ENCODE measurements around the gene TMEM178B.
"Not testable (repeated sequence)": the region's sequence is repeated elsewhere in the genome, so short reads cannot be mapped to it uniquely, and the experiment has no call there.

The TMEM178B gene

DNA sequence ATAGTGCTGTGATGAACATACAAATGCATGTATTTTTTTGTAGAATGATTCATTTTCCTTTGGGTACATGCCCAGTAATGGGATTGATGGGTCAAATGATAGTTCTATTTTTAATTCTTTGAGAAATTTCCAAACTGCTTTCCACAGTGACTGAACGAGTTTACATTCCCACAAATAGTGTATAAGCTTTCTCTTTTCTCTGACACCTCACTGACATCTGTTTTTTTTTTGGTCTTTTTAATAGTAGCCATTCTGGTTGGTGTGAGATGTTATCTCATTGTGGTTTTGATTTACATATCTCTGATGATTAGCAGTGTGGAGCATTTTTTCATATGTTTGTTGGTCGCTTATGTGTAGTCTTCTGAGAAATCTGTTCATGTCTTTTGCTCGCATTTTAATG lies 282.3 kb downstream of the TMEM178B start:
- DNase-seq (ENCODE audit: low read depth): no peak

GRCh38 chr7:141358386-141358785 lies 284.5 kb downstream of the TMEM178B start:
- DNase-seq (ENCODE audit: low read depth): no peak

DNA sequence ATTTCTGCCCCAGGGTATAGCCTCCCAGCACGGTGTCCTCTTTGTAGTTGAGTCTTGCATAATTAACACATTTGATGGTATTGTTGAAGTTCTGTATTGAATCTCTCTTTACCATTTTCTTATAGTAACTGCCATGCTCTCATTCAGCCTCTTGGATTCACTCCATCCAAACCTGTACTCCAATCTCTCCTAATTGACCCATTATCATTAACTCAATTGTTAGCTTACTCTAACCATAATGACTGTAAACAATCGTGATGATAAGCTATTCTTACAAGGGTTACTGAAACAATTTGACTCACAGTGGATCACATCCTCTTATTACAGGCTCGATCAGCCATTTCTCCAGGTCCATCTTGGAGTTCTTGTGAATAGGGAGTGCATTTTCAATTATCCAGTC lies 285.4 kb downstream of the TMEM178B start:
- DNase-seq (ENCODE audit: low read depth): no peak

DNA sequence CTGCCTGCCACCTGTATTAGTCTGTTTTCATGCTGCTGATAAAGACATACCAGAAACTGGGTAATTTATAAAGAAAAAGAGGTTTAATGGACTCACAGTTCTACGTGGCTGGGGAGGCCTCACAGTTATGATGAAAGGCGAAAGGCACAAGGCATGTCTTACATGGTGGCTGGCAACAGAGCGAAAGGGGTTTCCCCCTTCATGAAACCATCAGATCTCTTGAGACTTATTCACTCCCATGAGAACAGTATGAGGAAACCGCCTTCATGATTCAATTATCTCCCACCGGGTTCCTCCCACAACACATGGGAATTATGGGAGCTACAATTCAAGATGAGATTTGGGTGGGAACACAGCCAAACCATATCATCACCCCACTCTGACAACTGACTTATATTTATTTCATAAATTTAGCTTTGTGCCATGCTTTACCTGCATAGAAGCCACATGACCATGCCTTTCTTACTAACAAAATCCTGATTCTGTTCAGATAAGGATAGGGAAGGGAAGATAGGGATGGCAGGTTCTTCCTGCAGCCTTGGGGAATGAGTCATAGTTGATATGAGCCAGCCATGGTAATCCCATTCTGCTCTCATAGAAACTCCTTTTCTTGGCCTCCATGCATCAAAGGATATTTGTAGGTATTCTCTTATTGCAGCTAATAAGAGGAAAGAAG lies 286.0 kb downstream of the TMEM178B start:
- no peak for DNase-seq (ENCODE audit: low read depth)

DNA sequence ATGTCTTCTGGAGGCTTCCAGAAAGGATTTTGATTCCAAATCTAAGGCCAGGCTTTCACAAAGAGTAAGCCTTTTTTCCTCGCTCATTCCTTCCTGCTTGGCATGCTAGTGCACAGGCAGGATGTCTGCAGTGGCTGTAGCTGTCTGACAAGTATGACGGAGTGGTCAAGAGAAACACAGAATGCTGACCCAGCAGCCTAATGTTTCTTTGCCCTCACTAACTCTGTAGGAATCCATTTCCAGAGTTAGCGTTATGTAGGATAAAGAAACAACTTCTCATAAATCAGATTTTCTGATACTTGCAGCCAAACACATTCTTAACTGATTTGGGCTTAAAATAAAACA lies 286.5 kb downstream of the TMEM178B start:
- no peak for DNase-seq (ENCODE audit: low read depth)

- DNase-seq (ENCODE audit: low read depth): no peak
Observed at GRCh38 chr7:141360803-141361202, 286.9 kb downstream of the TMEM178B start.

DNA sequence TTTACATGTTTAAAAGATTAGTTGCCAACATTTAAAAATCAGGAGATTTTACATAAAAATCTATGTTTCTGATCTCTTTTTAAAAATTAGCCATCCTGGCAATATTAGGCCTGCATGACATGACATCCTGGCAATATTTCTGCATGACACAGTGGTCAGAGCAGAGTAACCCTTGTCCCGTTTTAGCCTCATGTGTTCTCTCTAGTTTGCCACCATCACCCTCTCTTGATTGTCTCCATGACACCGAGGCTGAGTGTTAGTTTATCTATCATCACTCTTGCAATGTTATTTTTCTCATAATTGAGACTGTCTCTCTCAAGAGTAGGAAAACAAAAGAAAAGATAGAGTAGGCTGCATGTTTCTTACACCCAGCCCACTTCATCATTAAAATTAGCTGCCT lies 287.6 kb downstream of the TMEM178B start:
- DNase-seq (ENCODE audit: low read depth): no peak

- no peak for DNase-seq (ENCODE audit: low read depth)
Observed at GRCh38 chr7:141361960-141362359, 288.1 kb downstream of the TMEM178B start.

DNA sequence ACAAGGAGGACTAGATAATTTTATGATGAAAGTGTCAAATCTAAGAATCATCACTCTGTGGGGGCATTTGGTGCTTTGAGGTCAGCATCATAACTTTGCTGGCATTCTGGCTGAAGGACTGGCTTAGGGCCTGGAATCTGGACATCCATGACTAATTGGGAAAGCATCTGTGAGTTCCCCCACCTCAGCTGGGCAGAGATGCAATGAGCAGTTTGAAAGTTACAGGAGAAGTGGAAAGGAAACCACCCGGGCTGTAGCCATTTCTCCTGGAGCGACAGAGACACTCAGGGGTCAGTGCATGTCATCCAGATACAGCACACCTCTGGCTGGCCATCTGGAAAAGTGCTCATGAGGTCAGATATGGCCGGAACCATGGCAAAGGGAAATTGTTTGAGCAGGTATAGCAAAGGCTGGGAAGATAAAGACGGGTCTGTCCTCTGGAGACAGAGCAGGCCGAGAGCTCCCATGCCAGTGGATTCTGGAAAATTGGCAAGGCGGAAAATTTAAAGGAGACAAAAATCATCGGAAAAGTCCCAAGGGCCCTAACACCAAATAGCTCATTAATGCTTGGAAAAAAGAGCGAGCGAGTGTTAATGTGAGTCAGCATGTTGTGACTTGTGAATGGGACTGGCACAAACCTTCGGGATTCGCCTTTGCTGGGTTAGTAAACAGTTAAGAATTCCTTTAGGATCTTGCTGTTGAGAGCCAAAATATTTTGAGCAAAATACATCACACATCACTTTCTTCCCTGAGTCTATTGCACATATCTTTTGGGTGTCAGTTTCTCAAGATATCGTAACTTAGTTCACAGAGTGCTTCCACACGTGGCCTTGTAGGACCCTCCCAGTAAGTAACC lies 288.9 kb downstream of the TMEM178B start:
- DNase-seq (ENCODE audit: low read depth): peak; percentile 81

DNA sequence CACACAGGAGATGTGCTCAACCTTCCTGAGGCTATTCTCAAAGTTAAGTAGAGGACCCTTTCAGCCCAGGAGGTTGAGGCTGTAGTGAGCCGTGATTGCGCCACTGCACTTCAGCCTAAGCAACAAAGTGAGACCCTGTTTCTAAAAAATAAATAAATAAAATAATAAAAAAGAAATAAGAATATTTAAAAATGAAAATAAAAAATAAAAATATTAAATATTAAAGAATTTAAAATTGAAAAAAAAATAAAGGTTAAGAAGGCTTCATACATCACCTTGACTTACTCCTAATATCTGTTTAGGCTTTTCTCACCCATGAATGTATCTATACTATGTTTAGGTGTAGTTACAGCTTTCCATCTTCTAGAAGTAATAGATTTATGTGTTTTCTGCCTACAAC lies 289.9 kb downstream of the TMEM178B start:
- no peak for DNase-seq (ENCODE audit: low read depth)

- no peak for DNase-seq (ENCODE audit: low read depth)
Observed at GRCh38 chr7:141366091-141366621, 292.3 kb downstream of the TMEM178B start.

DNA sequence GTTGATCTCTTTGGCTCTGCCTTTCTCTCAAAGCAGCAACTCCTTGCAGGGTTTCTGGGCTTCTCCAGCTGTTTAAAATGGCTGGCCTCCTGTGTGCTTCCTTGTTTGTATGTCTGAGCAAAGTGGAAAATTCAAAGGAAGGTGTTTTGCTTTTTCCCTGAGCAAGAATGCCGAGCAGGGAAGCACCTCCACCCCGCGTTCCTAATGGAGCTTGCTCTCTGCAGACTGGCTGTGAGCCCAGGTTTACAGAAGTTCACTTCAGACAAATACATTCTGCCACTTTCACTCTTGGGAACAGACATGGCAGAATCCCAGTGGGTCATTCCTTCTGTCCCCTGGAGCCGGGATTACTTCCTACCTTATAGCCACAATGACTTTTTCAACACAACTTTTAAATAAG lies 295.6 kb downstream of the TMEM178B start:
- no peak for DNase-seq (ENCODE audit: low read depth)

- DNase-seq (ENCODE audit: low read depth): no peak
Observed at GRCh38 chr7:141370178-141370577, 296.3 kb downstream of the TMEM178B start.

DNA sequence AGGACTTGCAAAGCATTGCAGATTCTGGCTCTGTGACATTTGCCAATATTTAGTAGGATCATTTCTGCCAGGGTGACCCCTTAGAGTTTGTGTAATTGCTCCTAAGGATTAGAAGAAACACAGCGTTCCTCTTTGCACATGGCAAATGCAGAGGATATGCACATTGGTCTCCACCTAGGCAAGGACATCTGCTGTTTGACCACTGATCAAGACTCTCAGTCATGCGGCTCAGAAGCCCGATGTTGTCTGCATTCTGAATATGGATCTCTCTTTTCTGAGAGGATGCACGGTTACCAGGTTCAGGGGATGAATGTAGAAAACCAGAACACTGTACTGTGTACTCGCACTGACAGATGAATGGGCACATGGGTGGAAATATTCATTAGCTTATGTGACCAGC lies 296.8 kb downstream of the TMEM178B start:
- DNase-seq (ENCODE audit: low read depth): no peak

GRCh38 chr7:141374425-141374824 lies 300.6 kb downstream of the TMEM178B start:
- DNase-seq (ENCODE audit: low read depth): no peak

- no peak for DNase-seq (ENCODE audit: low read depth)
Observed at GRCh38 chr7:141375442-141375841, 301.6 kb downstream of the TMEM178B start.

- no peak for DNase-seq (ENCODE audit: low read depth)
Observed at GRCh38 chr7:141377906-141378305, 304.0 kb downstream of the TMEM178B start.

GRCh38 chr7:141378405-141378804 lies 304.5 kb downstream of the TMEM178B start:
- DNase-seq (ENCODE audit: low read depth): no peak

DNA sequence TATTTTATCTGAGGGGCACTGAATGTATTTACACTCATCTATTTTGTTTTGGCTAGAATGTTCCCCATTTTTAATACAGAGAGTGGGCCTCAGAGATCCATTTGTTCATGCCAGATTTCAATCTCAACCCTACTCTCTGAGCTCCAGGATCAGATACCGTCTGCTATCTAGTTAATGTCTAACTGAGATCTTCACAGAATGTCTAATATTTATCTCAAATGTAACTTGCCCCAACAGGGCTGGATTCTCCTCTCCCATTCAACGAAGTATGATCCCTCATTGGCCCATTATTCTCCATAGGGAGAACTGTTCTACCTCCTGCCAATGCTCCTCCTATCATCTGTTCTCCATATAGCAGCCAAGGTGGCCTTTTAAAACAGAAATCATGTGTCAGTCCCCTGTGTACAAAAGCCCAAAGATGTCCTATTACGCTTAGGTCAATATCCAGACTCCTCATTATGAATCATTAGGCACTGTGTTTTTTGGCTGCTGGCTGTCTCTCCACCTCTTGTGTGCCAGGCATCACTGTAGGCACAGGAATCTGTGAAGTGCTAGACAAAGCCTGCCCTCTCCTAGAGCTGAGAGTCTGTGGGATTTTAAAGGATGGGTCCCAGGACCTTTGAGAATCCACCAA lies 308.0 kb downstream of the TMEM178B start:
- DNase-seq (ENCODE audit: low read depth): no peak

- not testable (repeated sequence) for DNase-seq (ENCODE audit: low read depth)
Observed at GRCh38 chr7:141383356-141383755, 309.5 kb downstream of the TMEM178B start.

- peak; percentile 62 for DNase-seq (ENCODE audit: low read depth)
Observed at GRCh38 chr7:141386881-141387280, 313.0 kb downstream of the TMEM178B start.

- DNase-seq (ENCODE audit: low read depth): no peak
Observed at GRCh38 chr7:141387521-141388217, 313.8 kb downstream of the TMEM178B start.

Data from HS-27A (cell line).